Left ventricle myocardium inferior (tissue), 1 donor: ENCODE results near the gene ASIC1. TPM values are rescaled to one million over a fixed set of nuclear protein-coding genes. Genes with fewer than 3 reads are reported as not detected.

ENCODE experiments used
- DNase-seq: peaks from one replicate; pipeline ENCODE4 v3.0.0-alpha.2; 2020
- H3K27ac ChIP-seq: fragments of 200-600 bp; replicated peaks from 2 replicates; pipeline ENCODE4 v1.8.0; 2021
- H3K27me3 ChIP-seq: fragments of 200-600 bp; 2 replicates; pipeline ENCODE4 v1.8.0; 2021; ENCODE audit warnings: low read depth
- H3K36me3 ChIP-seq: fragments of 200-600 bp; 2 replicates; pipeline ENCODE4 v1.8.0; 2021
- H3K4me1 ChIP-seq: fragments of 200-600 bp; 2 replicates; pipeline ENCODE4 v1.8.0; 2021
- H3K4me3 ChIP-seq: fragments of 200-600 bp; 2 replicates; pipeline ENCODE4 v1.8.0; 2021; ENCODE audit warnings: mild to moderate bottlenecking, moderate library complexity
- H3K9me3 ChIP-seq: fragments of 200-600 bp; replicated peaks from 2 replicates; pipeline ENCODE4 v1.8.0; 2021
- CTCF ChIP-seq: fragments of 200-600 bp; IDR thresholded peaks from 2 replicates; pipeline ENCODE4 v1.8.0; 2021; ENCODE audit warnings: antibody characterized with exemption, mild to moderate bottlenecking, borderline replicate concordance
- intact Hi-C: fragments of 100-400 bp; cut with micrococcal nuclease; formaldehyde crosslinking; loops from one replicate; pipeline ENCODE4 v1.11.0; 2022
- total RNA-seq: library from RNA; stranded (reverse); fragmentation: NEBNext Ultra II Directional; extraction: Animal tissue kit (Norgen Biotek cat#: 25700); gene quantifications from one replicate; pipeline ENCODE4 v1.2.1, GENCODE V29; 2021
- donor health status: DM: no; HTN: yes; CAD: no; lungs with severe emphysema.

The ASIC1 gene
- total RNA-seq, 1 donor from 2014 or later = 0.96 TPM

- Histone ChIP-seq H3K4me3 (no peak overlapping the region), H3K27ac (no peak overlapping the region), H3K9me3 (no peaks in the 10 kb centered on the region), H3K4me1 (no peaks in the 10 kb centered on the region), H3K27me3 (peaks cover 4% of the 10 kb centered on the region), H3K36me3 (no peaks in the 10 kb centered on the region)
- DNase-seq = no peak
- no peak for TF ChIP-seq CTCF
- intact Hi-C loops = no loop called here
Observed at GRCh38 chr12:50042693-50043092, 14.7 kb upstream of the ASIC1 start.

DNA sequence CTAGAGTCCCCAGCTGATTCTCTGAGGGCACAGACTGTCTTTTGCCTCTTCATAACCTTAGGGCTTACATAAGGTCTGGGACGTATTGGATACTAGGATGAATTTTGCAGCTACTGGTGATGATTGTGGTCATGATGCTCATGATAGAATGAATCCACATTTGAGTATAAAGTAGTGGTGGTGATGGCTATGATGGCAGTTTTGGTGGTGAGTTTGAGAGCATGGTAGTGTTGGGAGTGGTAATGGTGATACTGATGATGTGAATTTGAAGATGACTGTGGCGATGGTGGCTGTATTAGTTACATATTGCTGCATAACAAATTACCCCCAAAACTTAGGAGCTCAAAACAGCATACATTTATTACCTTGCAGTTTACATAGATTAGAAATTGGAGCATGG lies 14.1 kb upstream of the ASIC1 start:
- H3K27ac ChIP-seq = no peak overlapping the region
- no peak for TF ChIP-seq CTCF
- H3K36me3 ChIP-seq = no peaks in the 10 kb centered on the region
- no peaks in the 10 kb centered on the region for H3K4me1 ChIP-seq
- peaks cover 10% of the 10 kb centered on the region for H3K27me3 ChIP-seq
- intact Hi-C loops = no loop called here
- H3K4me3 ChIP-seq = no peak overlapping the region
- DNase-seq = no peak
- no peaks in the 10 kb centered on the region for H3K9me3 ChIP-seq

DNA sequence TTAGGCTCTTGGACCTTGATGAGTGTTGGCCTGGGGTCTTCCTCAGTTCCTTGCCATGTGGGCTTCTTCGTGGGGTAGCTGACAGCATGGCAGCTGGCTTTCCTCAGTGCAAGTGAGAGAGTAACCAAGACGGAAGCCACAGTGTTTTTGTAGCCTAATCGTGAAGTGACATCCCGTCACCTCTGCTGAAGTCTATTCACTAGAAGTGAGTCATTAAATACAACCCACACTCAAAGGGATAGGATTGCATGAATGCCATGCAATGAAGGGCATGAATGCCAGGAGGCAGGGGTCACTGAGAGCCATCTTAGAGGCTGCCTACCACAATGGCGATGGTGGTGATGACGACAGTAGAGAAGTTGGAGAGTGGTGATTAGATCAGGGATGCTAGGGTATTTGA lies 13.5 kb upstream of the ASIC1 start:
- no peak overlapping the region for H3K27ac ChIP-seq
- peaks cover 15% of the 10 kb centered on the region for H3K27me3 ChIP-seq
- no peak for TF ChIP-seq CTCF
- intact Hi-C loops = no loop called here
- H3K4me3 ChIP-seq = no peak overlapping the region
- H3K4me1 ChIP-seq = no peaks in the 10 kb centered on the region
- H3K9me3 ChIP-seq = no peaks in the 10 kb centered on the region
- DNase-seq = no peak
- H3K36me3 ChIP-seq = no peaks in the 10 kb centered on the region

DNA sequence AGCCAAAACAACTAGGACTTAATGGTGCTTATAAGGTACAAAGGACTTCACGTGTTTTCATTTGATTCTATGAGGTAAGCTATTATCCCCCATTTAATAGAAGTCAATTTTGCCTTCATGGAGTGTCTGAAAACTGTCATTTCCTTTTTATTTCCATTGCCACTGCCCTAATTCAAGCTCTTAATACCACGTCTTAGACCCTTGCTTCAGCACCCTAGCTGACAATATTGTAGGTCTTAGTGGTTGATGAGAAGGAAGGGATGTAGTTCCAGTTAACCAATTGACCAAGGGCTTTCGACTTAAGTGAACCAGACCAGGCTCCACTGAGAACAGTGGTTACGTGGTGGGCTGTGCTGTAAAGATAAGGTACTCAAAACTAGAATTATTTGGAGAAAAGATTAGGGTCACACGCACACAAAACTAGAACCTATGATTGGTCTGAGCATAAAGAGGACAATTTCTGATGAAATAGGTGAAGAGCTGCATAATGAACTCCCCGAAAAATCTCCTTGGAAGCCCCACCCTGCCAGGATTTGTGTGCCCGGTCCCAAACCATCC lies 9.6 kb upstream of the ASIC1 start:
- H3K4me1 ChIP-seq = peaks cover 13% of the 10 kb centered on the region
- no peaks in the 10 kb centered on the region for H3K9me3 ChIP-seq
- peaks cover 34% of the 10 kb centered on the region for H3K27me3 ChIP-seq
- no peaks in the 10 kb centered on the region for H3K36me3 ChIP-seq
- no peak overlapping the region for H3K27ac ChIP-seq
- intact Hi-C loops = no loop called here
- no peak for DNase-seq
- H3K4me3 ChIP-seq = no peak overlapping the region
- TF ChIP-seq CTCF = no peak

- H3K4me1 ChIP-seq = peaks cover 13% of the 10 kb centered on the region
- H3K27me3 ChIP-seq = peaks cover 38% of the 10 kb centered on the region
- DNase-seq = no peak
- no peak overlapping the region for H3K27ac ChIP-seq
- intact Hi-C loops = loop anchor here (10.0 kb wide), 1 partner anchor 185 kb away; no protein-coding TSS in a partner anchor
- H3K4me3 ChIP-seq = no peak overlapping the region
- H3K9me3 ChIP-seq = no peaks in the 10 kb centered on the region
- H3K36me3 ChIP-seq = no peaks in the 10 kb centered on the region
- TF ChIP-seq CTCF = no peak
Observed at GRCh38 chr12:50049254-50050118, 7.9 kb upstream of the ASIC1 start.
